Tibial nerve (tissue), 4 donors: ENCODE results near the gene MPL. TPM values are rescaled to one million over a fixed set of nuclear protein-coding genes. Genes with fewer than 3 reads are reported as not detected.

Source experiments
- DNase-seq, 2 donors: peaks; one replicate each; pipeline ENCODE4 v3.0.0-alpha.2; 2019; ENCODE audit warnings: low spot score in 2 of 2
- H3K27ac ChIP-seq, 4 donors: fragments of 200-600 bp; sonication (generic) in 3 of 4; one replicate each; pipeline ENCODE4 v1.5.1; 2017 to 2019; ENCODE audit warnings: mild to moderate bottlenecking in 1 of 4
- H3K27me3 ChIP-seq, 2 donors: fragments of 200-600 bp; sonication (generic) in 1 of 2; one replicate each; pipeline versions ENCODE4 v1.5.1 to v1.6.0; 2017 to 2019
- H3K36me3 ChIP-seq, 3 donors: fragments of 200-600 bp; sonication (generic); one replicate each; pipeline ENCODE4 v1.5.1; 2018 to 2019
- H3K4me1 ChIP-seq, 4 donors: fragments of 200-600 bp; sonication (generic) in 3 of 4; one replicate each; pipeline ENCODE4 v1.5.1; 2017 to 2019
- H3K4me3 ChIP-seq, 4 donors: fragments of 200-600 bp; sonication (generic) in 3 of 4; one replicate each; pipeline ENCODE4 v1.5.1; 2017 to 2019; ENCODE audit warnings: mild to moderate bottlenecking in 1 of 4, moderate library complexity in 1 of 4
- H3K9me3 ChIP-seq, 4 donors: fragments of 200-600 bp; sonication (generic) in 3 of 4; one replicate each; pipeline ENCODE4 v1.5.1; 2017 to 2019
- EP300 ChIP-seq, 2 donors: sonication (generic); formaldehyde crosslinking; IDR thresholded peaks; one replicate each; pipeline ENCODE4 v1.6.1; 2017; ENCODE audit warnings: antibody characterized with exemption in 2 of 2, mild to moderate bottlenecking in 1 of 2
- POLR2A ChIP-seq, 2 donors: fragments of 450-650 bp; IDR thresholded peaks; one replicate each; pipeline ENCODE4 v1.6.1; 2017; ENCODE audit warnings: antibody characterized with exemption in 2 of 2, mild to moderate bottlenecking in 2 of 2, moderate library complexity in 2 of 2
- WGBS, 2 donors: methylation state at CpG; one replicate each; pipeline ENCODE4 v1.1.5; 2018; 5-methylcytosine and 5-hydroxymethylcytosine counted together
- total RNA-seq, 4 donors: library from RNA; depleted of rRNA; stranded (reverse); fragments of >200 nt; gene quantifications; one replicate each; pipeline ENCODE4 v1.1.0, GENCODE V29; 2016
- TF ChIP-seq, protein P1 (sequence below), 5 experiments: fragments of 200-600 bp in 3 of 5; fragments of 450-650 bp in 2 of 5; sonication (generic) in 3 of 5; IDR thresholded peaks; one replicate each; pipeline ENCODE4 v1.5.1; 2016 to 2019; ENCODE audit warnings: antibody characterized with exemption in 5 of 5, mild to moderate bottlenecking in 3 of 5, moderate library complexity in 2 of 5

Gene MPL
- total RNA-seq: 1 to 10 TPM in 1 of 4 donors, under 1 TPM in 1, not detected in 2; 0.66 to 1.7 TPM

DNA sequence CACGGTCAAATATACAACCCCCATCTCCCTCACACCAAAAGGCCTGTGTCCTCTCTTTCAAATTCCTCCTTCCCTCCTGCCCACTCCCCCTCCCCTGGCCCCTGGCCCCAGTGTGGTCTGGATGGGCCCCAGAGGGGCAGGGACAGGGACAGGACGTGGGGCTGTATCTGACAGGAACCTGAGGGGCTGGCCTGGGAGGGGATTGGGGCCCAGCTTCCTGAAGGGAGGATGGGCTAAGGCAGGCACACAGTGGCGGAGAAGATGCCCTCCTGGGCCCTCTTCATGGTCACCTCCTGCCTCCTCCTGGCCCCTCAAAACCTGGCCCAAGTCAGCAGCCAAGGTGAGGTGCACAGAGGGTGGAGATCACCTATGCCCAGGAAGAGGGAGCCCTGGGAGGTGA is at the start of gene MPL:
MPL (plus strand) TSS at position 231 of the 400 bp plus-strand sequence; CDS start at position 262, 31 bp downstream.
- H3K27ac ChIP-seq: no peak within 1 kb of the TSS
- H3K36me3 ChIP-seq: no peaks in the 10 kb centered on the region
- H3K27me3 ChIP-seq: no peaks in the 10 kb centered on the region
- no peak within 1 kb of the TSS for H3K4me3 ChIP-seq
- H3K4me1 ChIP-seq: no peaks in the 10 kb centered on the region
- no peaks in the 10 kb centered on the region for H3K9me3 ChIP-seq
- WGBS, 2 donors: 72 to 74% methylated on average over 3 of the region's 3 CpGs
- TF ChIP-seq EP300 (IDR thresholded peaks at IDR 0.05): no peak
- TF ChIP-seq POLR2A (IDR thresholded peaks at IDR 0.05): no peak
- TF ChIP-seq, protein P1, sequence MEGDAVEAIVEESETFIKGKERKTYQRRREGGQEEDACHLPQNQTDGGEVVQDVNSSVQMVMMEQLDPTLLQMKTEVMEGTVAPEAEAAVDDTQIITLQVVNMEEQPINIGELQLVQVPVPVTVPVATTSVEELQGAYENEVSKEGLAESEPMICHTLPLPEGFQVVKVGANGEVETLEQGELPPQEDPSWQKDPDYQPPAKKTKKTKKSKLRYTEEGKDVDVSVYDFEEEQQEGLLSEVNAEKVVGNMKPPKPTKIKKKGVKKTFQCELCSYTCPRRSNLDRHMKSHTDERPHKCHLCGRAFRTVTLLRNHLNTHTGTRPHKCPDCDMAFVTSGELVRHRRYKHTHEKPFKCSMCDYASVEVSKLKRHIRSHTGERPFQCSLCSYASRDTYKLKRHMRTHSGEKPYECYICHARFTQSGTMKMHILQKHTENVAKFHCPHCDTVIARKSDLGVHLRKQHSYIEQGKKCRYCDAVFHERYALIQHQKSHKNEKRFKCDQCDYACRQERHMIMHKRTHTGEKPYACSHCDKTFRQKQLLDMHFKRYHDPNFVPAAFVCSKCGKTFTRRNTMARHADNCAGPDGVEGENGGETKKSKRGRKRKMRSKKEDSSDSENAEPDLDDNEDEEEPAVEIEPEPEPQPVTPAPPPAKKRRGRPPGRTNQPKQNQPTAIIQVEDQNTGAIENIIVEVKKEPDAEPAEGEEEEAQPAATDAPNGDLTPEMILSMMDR (IDR thresholded peaks at IDR 0.05): no peak
- no peak for DNase-seq

DNA sequence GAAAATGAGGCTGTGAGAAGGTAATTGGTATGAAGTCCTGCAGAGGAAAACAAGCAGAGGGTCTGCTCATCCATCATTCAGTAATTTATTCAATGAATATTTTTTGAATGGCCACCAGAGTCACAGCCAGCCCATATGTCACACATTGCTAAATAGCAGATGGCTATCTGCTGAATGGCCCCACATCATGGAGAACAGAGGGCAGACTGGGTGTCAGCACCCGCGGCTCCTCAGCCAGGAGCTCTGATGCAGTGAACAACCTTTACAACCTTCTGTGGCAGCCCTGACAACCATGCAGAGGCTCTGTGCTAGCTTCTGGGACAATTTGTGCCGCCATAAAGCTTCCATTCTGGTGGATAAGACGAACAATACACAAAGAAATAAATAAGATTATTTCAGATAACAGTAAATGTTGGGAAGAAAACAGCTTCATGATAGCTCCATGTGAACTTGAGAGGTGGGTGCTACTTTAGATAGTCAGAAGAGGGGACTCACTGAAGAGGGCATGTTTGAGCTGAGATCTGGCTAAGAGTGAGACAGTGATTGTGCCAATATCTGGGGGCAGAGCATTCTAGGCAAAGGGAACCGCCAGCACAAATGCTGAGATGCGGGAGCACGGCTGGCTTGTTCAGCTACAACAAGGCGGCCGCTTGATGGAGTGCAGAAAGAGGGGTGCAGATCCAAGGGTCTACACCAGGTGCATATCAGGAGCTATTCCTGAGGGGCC is 49.4 kb upstream of the MPL start:
- DNase-seq: no peak

DNA sequence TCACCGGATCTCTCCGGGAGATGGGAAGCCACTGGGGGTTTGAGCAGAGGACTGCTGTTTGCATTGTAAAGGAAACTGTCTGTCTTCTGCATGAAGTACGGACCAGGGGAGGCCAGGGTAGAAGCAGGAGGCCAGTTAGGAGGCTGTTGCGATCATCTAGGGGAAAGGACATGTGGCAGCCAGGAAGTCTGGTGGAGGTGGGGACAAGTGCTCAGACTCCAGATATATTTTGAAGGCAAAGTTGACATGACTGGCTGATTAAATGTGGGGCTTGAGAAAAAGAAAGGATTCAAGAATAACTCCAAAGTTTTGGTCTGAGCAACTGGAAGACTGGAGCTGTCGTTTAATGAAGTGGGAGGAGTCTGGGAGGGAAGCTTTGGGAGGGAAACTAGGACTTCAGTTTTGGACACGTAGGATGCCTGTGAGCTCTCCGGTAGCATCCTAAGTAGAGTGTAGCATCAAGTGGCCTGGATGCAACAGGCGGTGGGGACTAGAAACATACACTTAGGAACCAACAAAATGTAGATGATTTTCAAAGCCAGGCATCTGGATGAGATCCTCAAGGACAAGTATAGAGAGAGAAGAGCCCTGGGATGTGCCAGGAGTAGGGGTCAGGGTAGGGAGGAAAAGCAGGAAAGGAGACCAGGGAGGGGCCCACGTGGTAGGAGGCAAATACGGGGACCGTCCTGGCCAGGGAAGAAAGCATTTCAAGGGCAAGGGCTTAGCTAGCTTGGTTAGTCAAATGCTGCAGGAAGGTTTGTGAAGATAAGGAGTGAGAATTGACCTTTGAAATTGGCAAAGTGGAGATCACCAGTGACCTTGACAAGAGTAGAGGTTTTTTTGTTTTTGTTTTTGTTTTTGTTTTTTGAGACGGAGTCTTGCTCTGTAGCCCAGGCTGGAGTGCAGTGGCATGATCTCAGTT is 48.6 kb upstream of the MPL start:
- TF ChIP-seq POLR2A (IDR thresholded peaks at IDR 0.05) (no peak), EP300 (IDR thresholded peaks at IDR 0.05) (no peak)
- TF ChIP-seq, protein P1 (IDR thresholded peaks at IDR 0.05): no peak
- Histone ChIP-seq H3K36me3 (no peaks in the 10 kb centered on the region), H3K27me3 (no peaks in the 10 kb centered on the region), H3K27ac (peak overlapping the region in 1 of 4 donors; percentile 39), H3K4me1 (peaks cover 0 to 13% (median 2%) of the 10 kb centered on the region in 4 donors), H3K4me3 (no peak overlapping the region), H3K9me3 (no peaks in the 10 kb centered on the region)
- no peak for DNase-seq
- WGBS, 2 donors: 75 to 79% methylated on average over 12 of the region's 12 CpGs

More for the DNA sequence above, 49.4 kb upstream of the MPL start:
- H3K9me3 ChIP-seq: no peaks in the 10 kb centered on the region
- WGBS, 2 donors: 86 to 92% methylated on average over 9 of the region's 9 CpGs
- no peak for TF ChIP-seq POLR2A (IDR thresholded peaks at IDR 0.05)
- TF ChIP-seq, protein P1 (IDR thresholded peaks at IDR 0.05): no peak
- TF ChIP-seq EP300 (IDR thresholded peaks at IDR 0.05): no peak
- no peaks in the 10 kb centered on the region for H3K27me3 ChIP-seq
- no peaks in the 10 kb centered on the region for H3K36me3 ChIP-seq
- peaks cover 0 to 4% (median 0%) of the 10 kb centered on the region in 4 donors for H3K4me1 ChIP-seq
- H3K4me3 ChIP-seq: no peak overlapping the region
- H3K27ac ChIP-seq: peak overlapping the region in 1 of 4 donors; percentile 39

DNA sequence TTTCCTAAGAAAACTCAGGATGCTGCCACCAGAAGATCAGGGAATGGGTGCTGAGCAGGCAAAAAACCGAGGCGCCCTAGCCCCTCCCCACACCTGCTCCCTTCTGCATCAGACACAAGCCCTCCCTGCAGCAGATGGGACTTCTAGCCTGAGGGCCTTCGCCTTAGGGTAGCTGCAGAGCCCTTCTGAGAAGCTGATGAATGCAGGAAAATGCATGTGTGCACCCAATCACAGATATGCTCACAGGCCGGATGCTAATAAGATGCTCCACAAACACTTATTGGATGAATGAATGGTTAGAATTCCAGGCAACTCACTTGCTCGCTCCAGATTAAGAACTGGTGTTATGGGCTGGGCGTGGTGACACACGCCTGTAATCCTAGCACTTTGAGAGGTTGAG is 45.4 kb upstream of the MPL start:
- H3K36me3 ChIP-seq: no peaks in the 10 kb centered on the region
- peaks cover 0 to 43% (median 19%) of the 10 kb centered on the region in 4 donors for H3K4me1 ChIP-seq
- peak overlapping the region in 1 of 4 donors; percentile 82 for H3K27ac ChIP-seq
- no peak for DNase-seq
- no peak overlapping the region for H3K4me3 ChIP-seq
- no peaks in the 10 kb centered on the region for H3K27me3 ChIP-seq
- 70 to 72% methylated on average over 6 to 7 of the region's 7 CpGs for WGBS, 2 donors
- no peak for TF ChIP-seq EP300 (IDR thresholded peaks at IDR 0.05)
- TF ChIP-seq, protein P1 (IDR thresholded peaks at IDR 0.05): no peak
- no peak for TF ChIP-seq POLR2A (IDR thresholded peaks at IDR 0.05)
- no peaks in the 10 kb centered on the region for H3K9me3 ChIP-seq
